Epithelial cell of proximal tubule (primary cell): ENCODE data around the gene CDS2. TPM values are rescaled to one million over a fixed set of nuclear protein-coding genes. Genes with fewer than 3 reads are reported as not detected.

ENCODE experiments used
- DNase-seq: peaks from one replicate; pipeline ENCODE4 v3.0.0-alpha.2; 2011; ENCODE audit warnings: low read depth
- H3K4me3 ChIP-seq: 2 replicates; pipeline ENCODE4 v1.5.1; 2011; ENCODE audit warnings: low read depth, mild to moderate bottlenecking, low read length
- total RNA-seq: library from RNA; depleted of rRNA; stranded (reverse); fragments of >200 nt; gene quantifications from 2 replicates; pipeline ENCODE4 v1.2.3, GENCODE V29; 2015
- TF ChIP-seq, protein P1 (sequence below): conservative IDR thresholded peaks from 2 replicates; pipeline ENCODE4 v1.5.1; 2012; ENCODE audit warnings: low read depth, mild to moderate bottlenecking, low read length

The CDS2 gene
- total RNA-seq, 1 donor from 2014 or later, result 18.7 TPM

DNA sequence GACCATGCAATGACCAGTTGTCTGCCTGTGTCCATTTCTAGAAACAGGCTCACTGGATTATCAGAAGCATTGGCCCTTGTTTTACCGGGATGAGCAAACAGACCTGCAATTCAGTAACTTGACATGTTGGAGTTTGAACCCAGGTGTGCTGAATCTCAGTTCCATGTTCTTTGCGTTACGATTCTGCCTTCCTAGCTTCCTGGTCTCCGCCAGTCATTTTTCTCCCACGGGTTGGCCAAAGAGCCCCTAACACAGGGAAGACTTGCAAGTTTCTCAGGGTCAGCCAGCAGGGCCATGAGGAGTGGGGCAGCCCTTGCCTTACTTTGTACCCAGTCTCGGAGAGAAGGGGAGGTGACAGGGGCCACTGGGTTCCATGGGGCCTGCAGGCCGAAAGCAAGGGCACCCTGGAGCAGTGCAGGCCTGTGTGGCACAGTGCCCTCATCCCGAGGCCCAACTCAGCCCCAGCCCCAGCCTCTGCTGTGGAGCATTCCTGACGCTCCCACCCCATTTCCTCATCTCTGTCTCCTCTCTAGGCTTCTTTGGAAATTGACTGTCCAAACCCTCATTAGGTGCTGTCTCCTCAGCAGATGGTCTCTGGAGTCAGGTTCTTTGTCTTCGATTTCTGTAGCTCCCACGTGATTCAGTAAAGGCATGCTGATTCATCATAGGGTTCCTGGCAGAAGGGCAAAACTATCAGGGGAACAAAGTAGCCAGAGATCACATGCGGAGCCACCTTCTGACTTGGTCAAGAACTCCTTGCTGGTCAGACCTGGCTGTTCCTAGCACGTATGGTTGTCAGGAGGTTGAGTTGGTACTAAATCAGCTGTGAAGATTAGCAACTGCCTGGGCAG lies 23.6 kb downstream of the CDS2 start:
- H3K4me3 ChIP-seq, result no peak overlapping the region
- TF ChIP-seq, protein P1, sequence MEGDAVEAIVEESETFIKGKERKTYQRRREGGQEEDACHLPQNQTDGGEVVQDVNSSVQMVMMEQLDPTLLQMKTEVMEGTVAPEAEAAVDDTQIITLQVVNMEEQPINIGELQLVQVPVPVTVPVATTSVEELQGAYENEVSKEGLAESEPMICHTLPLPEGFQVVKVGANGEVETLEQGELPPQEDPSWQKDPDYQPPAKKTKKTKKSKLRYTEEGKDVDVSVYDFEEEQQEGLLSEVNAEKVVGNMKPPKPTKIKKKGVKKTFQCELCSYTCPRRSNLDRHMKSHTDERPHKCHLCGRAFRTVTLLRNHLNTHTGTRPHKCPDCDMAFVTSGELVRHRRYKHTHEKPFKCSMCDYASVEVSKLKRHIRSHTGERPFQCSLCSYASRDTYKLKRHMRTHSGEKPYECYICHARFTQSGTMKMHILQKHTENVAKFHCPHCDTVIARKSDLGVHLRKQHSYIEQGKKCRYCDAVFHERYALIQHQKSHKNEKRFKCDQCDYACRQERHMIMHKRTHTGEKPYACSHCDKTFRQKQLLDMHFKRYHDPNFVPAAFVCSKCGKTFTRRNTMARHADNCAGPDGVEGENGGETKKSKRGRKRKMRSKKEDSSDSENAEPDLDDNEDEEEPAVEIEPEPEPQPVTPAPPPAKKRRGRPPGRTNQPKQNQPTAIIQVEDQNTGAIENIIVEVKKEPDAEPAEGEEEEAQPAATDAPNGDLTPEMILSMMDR, result no peak
- peak; percentile 60 for DNase-seq

DNA sequence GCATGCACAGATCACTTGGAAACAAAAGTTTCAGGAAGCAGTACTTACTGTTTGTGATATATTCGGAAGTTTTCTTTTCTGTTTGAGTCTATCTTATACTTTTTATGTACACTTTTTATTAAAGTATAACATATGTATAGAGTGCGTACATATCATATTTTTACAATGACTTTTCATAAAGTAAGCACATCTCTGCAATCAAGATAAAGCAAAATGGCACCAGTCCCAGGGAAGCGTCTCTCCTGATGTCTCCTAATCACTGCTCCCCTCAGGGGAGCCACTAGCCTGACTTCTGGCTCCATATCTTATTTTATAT lies 26.3 kb downstream of the CDS2 start:
- DNase-seq, result no peak
- TF ChIP-seq, protein P1, result no peak
- no peak overlapping the region for H3K4me3 ChIP-seq

DNA sequence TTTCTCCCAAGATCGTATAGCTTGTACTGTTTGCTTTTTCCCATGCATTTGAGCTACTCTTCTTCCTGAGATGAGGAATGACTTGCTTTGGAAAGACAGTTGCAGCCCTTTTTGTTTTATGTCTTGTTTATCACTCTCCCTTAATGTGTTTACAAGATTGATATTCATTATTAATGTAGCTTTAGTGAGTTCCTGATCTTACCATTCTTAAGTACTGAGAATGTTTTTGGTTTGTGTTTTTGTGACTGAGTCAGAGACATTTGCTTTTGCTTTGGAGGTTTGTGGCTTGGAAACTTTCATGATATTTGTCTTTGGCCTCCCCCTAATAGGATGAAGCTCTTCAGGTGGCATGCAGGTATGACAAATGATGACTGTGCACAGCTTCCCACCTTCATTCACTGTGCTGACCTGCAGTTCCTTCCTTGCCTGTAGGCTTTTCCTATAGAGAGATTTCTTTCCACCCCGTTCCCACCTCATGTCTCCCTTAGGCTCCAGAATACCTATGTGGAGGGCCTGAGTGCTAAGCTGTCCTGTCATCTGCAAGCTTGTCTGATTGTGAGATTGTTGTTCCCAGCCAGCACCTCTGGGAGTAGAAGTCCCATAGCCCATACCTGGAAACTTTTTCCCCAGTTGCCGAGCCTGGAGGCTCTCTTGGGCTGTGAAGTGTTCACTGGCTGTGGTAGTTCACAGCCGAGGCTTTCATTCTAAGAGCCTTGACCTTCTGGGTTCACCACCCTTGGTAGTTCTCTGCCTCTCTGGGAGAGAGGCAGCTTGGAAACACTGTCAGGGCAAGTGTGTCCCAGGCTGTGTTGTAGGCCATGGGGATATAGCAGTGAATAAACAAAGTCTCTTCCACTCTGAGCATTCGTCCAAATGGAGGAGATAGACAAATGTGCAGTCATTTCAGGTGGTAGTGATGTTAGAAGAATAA lies 27.1 kb downstream of the CDS2 start:
- TF ChIP-seq, protein P1, result no peak
- DNase-seq, result no peak
- H3K4me3 ChIP-seq, result no peak overlapping the region

DNA sequence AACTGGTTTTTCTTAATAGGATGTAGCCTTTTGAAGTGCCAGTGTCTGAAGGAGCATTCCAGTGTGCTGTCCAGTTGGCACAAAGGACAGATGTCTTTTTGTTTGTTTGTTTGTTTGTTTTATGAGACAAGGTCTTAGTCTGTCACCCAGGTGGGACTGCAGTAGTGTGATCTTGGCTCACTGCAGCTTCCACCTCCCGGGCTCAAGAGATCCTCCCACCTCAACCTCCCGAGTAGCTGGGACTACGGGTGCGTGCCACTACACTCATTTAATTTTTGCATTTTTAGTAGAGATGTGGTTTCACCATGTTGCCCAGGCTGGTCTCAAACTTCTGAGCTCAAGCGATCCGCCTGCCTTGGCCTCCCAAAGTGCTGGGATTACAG lies 27.7 kb downstream of the CDS2 start:
- TF ChIP-seq, protein P1, result no peak
- no peak for DNase-seq
- no peak overlapping the region for H3K4me3 ChIP-seq

DNA sequence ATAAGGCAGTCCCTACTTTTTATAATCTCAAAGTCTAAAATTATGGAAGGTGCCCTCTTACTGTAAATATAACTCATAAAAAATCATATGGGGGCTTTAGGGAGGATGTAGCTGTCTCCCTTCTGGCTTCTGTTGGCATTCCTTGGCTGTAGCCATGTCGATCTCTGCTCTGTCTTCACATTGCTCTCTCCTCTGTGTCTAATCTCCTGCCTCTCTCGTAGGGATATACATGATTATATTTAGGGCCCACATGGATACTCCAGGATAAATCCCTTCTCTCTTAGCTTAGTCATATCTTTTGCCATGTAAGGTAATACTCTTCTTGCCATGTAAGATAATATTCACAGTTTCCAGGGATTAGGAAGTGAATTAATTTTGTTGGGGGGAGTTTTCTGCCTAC lies 28.6 kb downstream of the CDS2 start:
- no peak for DNase-seq
- H3K4me3 ChIP-seq, result no peak overlapping the region
- TF ChIP-seq, protein P1, result no peak

DNA sequence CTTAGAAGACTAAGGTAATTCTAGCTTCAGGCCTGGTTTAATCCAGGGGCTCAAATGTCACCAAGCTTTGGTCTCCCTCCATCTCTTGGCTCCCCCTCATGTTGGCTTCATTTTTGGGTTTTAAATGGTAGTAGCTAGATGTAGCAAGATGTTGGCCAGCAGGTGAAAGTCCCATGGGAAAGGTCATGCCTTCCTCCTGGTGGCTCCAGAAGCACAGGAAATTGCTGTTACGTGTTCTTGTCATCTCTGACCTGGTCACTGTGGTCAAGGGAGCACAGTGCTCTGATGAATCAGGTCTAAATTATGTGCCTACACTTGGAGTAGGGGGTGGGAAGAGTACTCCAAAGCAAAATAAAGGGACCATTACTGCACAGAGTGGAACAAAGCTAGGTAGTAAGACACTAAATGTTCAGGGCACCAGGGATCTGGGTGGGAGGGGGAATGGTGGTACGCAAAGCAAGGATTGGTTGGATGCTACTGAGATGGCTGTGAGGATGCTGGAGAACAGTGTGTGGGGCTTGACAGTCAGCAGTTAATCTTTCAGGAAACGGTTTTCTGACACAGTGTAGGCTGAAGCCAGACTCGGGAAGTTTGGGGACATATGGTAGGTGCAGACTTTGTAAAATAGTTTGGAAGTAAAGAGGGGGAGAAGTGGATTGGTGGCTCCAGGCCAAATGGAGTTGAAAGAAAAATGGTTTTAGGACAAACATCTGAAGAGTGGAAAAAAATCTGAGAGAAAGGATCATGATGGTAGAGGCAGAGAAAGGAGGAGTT lies 30.1 kb downstream of the CDS2 start:
- TF ChIP-seq, protein P1, result no peak
- no peak overlapping the region for H3K4me3 ChIP-seq
- peak; percentile 20 for DNase-seq
